ENCODE measurements around the gene ZFP36L1.

ZFP36L1 gene

DNA sequence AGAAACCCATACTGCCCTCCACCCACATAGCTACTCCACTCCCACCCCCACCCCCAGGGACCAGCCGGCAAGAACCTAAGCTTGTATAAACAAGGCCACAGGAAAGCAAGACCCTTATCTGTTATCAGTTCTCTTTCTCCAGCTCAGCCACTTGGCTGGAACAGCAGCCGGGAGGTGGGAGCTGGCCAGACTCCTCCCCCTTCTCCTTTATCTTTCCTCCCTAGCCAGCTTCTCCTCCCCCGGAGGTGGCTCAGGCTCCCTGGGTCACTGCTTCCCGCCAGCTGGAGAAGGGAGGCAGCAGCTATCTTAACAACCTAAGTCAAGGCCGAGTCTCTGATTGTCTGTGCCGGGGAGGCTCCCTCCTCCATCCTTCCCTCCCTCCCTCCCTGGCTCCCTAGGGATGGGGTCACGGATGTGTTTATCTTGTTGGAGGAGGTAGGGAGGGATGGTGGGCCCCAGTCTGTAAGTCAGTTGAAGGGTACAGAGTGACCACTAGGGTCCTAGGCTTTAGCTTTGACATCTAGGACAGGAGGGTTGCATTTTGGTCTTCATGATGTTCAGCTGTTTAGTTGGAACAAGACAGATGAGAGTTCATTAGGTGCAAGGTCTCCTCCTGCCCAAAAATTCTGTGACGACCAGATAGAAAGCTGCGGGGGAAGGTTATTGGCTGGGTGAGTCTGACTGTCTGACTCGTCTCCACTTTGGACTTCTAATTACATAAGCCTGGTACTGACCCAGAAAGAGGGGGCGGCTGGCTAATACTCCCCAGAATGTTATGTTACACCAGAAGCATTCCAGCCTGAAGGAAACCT is 29.7 kb downstream of the ZFP36L1 start:
- Mint-ChIP-seq H3K9me3 (no peaks in the 10 kb centered on the region), H3K36me3 (ENCODE audit: low read depth) (no peaks in the 10 kb centered on the region), H3K4me1 (ENCODE audit: low read depth) (peaks cover 15% of the 10 kb centered on the region), H3K27me3 (ENCODE audit: low read depth) (no peaks in the 10 kb centered on the region), H3K27ac (no peak overlapping the region), H3K4me3 (no peak overlapping the region)
- no peak for DNase-seq (ENCODE audit: low spot score)

DNA sequence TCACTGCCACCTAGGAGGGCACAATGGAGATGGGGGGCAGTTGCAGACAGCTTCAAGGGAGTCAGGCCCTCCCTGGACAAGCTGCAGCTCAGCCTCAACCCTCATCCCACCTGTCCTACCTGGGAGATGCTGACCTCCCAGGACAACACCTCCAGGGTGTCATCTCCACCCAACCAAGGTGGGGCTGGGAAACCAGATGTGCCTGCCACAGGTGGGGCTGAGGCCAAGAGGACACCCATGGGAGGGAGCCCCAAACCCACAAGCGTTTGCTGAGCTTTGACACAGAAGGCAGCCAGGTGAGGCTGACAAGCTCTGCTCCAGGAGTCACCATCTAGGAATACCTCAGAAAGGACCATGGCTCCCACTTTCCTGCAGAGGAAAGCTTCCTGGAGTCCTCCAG is 31.5 kb downstream of the ZFP36L1 start:
- H3K4me1 Mint-ChIP-seq (ENCODE audit: low read depth) = peaks cover 26% of the 10 kb centered on the region
- no peak overlapping the region for H3K4me3 Mint-ChIP-seq
- no peak for DNase-seq (ENCODE audit: low spot score)
- no peaks in the 10 kb centered on the region for H3K9me3 Mint-ChIP-seq
- H3K27me3 Mint-ChIP-seq (ENCODE audit: low read depth) = no peaks in the 10 kb centered on the region
- no peaks in the 10 kb centered on the region for H3K36me3 Mint-ChIP-seq (ENCODE audit: low read depth)
- no peak overlapping the region for H3K27ac Mint-ChIP-seq

DNA sequence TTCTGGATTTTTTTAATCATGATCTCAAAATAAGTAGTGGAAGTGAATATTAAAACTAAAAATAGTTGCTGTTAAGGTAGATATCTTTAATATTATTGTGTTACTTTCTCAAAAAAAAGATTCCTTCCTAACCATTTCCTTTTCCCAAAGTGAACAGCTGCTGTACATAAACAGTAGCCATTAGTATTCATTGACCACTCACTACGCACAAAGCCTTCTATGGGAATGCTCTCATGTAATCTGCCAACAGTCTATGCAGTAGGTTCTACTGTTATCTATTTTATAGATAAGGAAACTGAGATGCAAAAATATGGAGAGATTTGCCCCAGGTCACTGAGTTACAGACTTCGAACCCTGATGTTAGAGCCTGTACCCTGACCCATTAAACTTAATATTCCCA is 32.1 kb downstream of the ZFP36L1 start:
- no peaks in the 10 kb centered on the region for H3K9me3 Mint-ChIP-seq

DNA sequence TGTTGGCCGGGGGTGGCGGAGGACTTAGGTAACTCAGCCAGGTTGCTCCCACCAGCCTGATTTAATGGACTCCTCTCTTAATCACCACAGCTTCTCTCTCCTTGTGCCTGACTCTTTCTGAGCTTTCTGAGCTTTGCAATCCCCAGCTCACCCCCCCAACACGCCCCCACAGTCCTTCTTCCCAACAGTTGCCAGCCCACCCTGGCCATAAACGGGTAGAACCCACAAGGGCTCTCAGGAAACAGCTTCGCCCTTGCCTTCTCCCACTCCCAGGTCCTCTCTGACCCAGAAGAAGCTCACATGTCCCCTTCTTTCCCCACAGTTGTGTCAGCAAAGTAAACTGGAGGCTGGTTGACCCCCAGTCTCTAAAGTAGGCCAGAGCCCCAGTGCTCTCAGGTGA is 32.9 kb downstream of the ZFP36L1 start:
- no peaks in the 10 kb centered on the region for H3K27me3 Mint-ChIP-seq (ENCODE audit: low read depth)
- H3K4me3 Mint-ChIP-seq = no peak overlapping the region
- DNase-seq (ENCODE audit: low spot score) = no peak
- no peaks in the 10 kb centered on the region for H3K9me3 Mint-ChIP-seq
- H3K36me3 Mint-ChIP-seq (ENCODE audit: low read depth) = no peaks in the 10 kb centered on the region
- peaks cover 16% of the 10 kb centered on the region for H3K4me1 Mint-ChIP-seq (ENCODE audit: low read depth)
- H3K27ac Mint-ChIP-seq = no peak overlapping the region

More for the DNA sequence above, 32.1 kb downstream of the ZFP36L1 start:
- DNase-seq (ENCODE audit: low spot score) = no peak
- Mint-ChIP-seq H3K27me3 (ENCODE audit: low read depth) (no peaks in the 10 kb centered on the region), H3K27ac (no peak overlapping the region), H3K36me3 (ENCODE audit: low read depth) (no peaks in the 10 kb centered on the region), H3K4me3 (no peak overlapping the region), H3K4me1 (ENCODE audit: low read depth) (peaks cover 24% of the 10 kb centered on the region)

DNA sequence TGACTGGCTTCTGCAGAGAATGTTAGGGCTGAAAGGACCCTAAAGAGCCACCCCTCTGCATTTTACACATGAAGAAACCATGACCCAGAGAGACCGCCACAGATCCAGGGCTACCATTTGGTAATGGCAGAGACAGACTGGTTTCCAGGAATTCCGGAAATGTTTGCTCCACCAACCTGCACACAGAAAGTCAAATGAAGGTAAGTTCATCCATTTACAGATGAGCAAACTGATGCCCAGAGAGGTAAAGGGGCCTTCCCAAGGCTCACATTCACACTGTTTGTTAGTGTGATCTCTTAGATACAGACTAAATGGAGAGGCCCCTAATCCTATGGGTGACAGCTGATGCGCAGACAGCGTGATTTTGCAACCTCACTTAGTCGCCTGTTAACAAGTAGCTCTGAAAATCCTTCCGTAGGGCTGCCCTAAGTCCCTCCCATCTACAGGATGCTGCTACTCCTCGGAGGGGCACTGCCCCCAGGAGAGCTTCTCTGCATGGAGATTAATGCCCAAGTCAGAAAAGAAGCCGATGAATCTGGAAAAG is 33.8 kb downstream of the ZFP36L1 start:
- Mint-ChIP-seq H3K4me3 (no peak overlapping the region), H3K27me3 (ENCODE audit: low read depth) (no peaks in the 10 kb centered on the region), H3K27ac (no peak overlapping the region), H3K4me1 (ENCODE audit: low read depth) (peaks cover 11% of the 10 kb centered on the region), H3K36me3 (ENCODE audit: low read depth) (no peaks in the 10 kb centered on the region), H3K9me3 (no peaks in the 10 kb centered on the region)
- no peak for DNase-seq (ENCODE audit: low spot score)

DNA sequence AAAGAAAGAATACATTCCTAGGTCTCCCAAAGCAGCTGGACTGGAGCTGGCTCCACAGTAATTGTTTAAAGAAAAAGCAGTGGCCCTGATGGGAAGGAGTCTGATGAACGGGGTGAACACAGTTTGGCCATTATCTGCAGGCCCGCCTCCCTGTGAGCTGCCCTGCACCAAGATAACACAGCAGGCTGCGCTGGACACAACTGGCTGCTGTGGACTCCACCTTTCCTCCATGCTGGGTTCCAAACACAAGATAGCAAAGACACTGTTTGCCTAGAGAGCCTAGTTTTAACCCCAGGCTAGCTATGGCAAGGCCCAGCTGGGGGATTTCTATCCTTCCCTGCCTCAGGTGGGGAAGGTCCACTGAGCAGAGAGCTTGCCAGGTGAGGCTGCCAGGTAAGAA is 34.6 kb downstream of the ZFP36L1 start:
- H3K27ac Mint-ChIP-seq = no peak overlapping the region
- no peaks in the 10 kb centered on the region for H3K27me3 Mint-ChIP-seq (ENCODE audit: low read depth)
- no peak overlapping the region for H3K4me3 Mint-ChIP-seq
- no peaks in the 10 kb centered on the region for H3K9me3 Mint-ChIP-seq
- H3K4me1 Mint-ChIP-seq (ENCODE audit: low read depth) = peaks cover 11% of the 10 kb centered on the region
- H3K36me3 Mint-ChIP-seq (ENCODE audit: low read depth) = no peaks in the 10 kb centered on the region
- DNase-seq (ENCODE audit: low spot score) = no peak

DNA sequence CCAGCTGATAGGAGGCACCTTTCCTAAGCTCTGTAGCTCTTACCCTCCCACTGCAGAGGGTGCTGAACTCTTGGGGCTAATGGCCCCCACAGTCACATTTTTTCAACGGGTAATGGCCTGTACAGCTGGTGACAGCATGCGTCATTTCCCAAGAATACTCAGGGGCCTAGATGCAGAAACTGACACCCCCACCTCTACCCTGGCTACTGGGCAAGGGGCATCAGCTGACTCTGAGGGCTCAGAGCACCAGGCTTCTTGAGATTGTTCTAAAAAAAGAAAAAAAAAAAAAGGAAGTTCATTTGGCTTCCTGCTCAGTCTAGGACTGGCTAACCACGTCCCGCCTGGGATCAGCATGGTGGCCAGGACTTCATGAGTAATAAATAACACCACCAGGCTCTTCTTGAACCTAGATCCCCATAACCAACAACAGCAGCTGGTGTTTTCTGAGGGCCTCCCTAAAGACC is 35.2 kb downstream of the ZFP36L1 start:
- Mint-ChIP-seq H3K4me1 (ENCODE audit: low read depth) (peaks cover 11% of the 10 kb centered on the region), H3K27me3 (ENCODE audit: low read depth) (no peaks in the 10 kb centered on the region), H3K9me3 (no peaks in the 10 kb centered on the region), H3K27ac (no peak overlapping the region), H3K4me3 (no peak overlapping the region), H3K36me3 (ENCODE audit: low read depth) (no peaks in the 10 kb centered on the region)
- DNase-seq (ENCODE audit: low spot score) = no peak

DNA sequence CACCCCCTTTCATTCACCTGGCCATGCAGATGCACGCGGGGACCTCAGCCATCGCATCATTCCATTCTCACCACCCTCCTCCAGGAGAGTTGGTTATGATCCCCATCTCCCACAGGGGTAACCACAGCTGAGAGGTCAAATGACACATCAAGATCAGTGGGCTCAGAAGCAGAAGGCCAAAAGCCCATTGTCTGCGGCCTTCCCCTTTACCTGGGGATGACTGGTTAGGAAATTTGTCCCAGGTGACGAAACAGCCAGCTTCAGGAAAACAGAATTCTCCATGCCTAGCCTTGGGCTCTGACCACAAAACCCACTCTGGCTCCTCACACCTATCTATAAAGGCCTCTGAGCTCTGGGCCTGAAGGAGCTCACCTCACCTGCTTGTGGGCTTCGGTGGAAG is 36.1 kb downstream of the ZFP36L1 start:
- DNase-seq (ENCODE audit: low spot score) = no peak
- H3K9me3 Mint-ChIP-seq = no peaks in the 10 kb centered on the region
- no peak overlapping the region for H3K4me3 Mint-ChIP-seq
- H3K4me1 Mint-ChIP-seq (ENCODE audit: low read depth) = peaks cover 11% of the 10 kb centered on the region
- H3K27ac Mint-ChIP-seq = no peak overlapping the region
- no peaks in the 10 kb centered on the region for H3K27me3 Mint-ChIP-seq (ENCODE audit: low read depth)
- H3K36me3 Mint-ChIP-seq (ENCODE audit: low read depth) = no peaks in the 10 kb centered on the region

DNA sequence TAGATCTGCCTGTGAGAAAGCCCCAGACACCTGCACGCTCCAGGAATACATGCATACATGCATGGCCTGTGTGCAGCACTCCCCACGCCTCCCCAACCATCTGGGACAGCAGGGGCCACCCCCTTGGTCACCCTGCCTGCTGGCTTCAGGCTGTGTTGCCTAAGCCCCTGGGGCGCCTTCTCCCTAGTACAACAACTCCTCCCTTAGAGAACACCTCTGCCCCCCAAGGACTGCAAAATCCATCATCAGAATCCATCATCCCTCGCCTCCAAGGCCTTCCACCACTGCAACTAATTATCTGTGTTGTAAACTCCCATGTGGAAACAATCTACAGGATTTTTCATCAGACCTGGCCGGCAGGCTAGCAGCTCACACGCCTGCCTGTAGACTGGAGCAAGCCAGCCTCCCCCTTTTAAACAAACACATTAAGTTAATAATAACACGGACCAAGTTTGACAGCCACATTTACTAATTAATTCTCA is 36.8 kb downstream of the ZFP36L1 start:
- H3K4me1 Mint-ChIP-seq (ENCODE audit: low read depth) = peaks cover 11% of the 10 kb centered on the region
- no peak overlapping the region for H3K27ac Mint-ChIP-seq
- no peak for DNase-seq (ENCODE audit: low spot score)
- no peaks in the 10 kb centered on the region for H3K27me3 Mint-ChIP-seq (ENCODE audit: low read depth)
- H3K36me3 Mint-ChIP-seq (ENCODE audit: low read depth) = no peaks in the 10 kb centered on the region
- no peak overlapping the region for H3K4me3 Mint-ChIP-seq
- H3K9me3 Mint-ChIP-seq = no peaks in the 10 kb centered on the region

DNA sequence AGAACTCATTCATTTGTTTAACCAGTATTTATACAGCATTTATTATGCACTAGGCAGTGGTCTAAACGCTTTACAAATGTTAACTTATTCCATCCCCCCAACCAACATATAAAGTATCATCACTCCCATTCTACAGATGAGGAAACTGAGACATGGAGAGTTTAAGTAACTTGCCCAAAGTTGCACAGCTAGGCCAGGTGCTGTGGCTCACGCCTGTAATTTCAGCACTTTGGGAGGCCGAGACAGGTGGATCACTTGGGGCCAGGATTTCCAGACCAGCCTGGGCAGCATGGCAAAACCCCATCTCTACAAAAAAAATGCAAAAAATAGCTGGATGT is 37.9 kb downstream of the ZFP36L1 start:
- Mint-ChIP-seq H3K4me3 (no peak overlapping the region), H3K9me3 (no peaks in the 10 kb centered on the region), H3K27me3 (ENCODE audit: low read depth) (no peaks in the 10 kb centered on the region), H3K27ac (no peak overlapping the region), H3K4me1 (ENCODE audit: low read depth) (peaks cover 11% of the 10 kb centered on the region), H3K36me3 (ENCODE audit: low read depth) (no peaks in the 10 kb centered on the region)
- DNase-seq (ENCODE audit: low spot score) = no peak

DNA sequence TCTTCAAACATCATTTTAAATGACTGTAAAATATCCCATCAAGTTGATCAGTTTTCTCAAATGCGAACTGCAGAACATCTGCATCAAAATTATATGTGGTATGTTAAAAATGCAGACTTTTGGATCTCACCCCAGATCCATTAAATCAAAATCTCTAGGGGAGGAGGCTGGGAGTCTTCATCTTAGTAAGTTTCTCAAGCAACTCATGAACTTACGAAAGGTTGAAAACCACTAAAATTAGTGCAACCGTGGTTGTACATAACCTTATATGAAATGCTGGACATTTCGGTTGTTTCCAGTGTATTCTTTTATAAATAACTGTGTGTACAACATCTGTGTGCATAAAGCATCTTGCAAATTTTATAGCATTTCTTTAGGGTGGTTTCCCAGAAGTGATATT is 39.2 kb downstream of the ZFP36L1 start:
- H3K4me1 Mint-ChIP-seq (ENCODE audit: low read depth) = peaks cover 11% of the 10 kb centered on the region
- no peaks in the 10 kb centered on the region for H3K27me3 Mint-ChIP-seq (ENCODE audit: low read depth)
- H3K27ac Mint-ChIP-seq = no peak overlapping the region
- DNase-seq (ENCODE audit: low spot score) = no peak
- no peak overlapping the region for H3K4me3 Mint-ChIP-seq
- no peaks in the 10 kb centered on the region for H3K36me3 Mint-ChIP-seq (ENCODE audit: low read depth)
- no peaks in the 10 kb centered on the region for H3K9me3 Mint-ChIP-seq

DNA sequence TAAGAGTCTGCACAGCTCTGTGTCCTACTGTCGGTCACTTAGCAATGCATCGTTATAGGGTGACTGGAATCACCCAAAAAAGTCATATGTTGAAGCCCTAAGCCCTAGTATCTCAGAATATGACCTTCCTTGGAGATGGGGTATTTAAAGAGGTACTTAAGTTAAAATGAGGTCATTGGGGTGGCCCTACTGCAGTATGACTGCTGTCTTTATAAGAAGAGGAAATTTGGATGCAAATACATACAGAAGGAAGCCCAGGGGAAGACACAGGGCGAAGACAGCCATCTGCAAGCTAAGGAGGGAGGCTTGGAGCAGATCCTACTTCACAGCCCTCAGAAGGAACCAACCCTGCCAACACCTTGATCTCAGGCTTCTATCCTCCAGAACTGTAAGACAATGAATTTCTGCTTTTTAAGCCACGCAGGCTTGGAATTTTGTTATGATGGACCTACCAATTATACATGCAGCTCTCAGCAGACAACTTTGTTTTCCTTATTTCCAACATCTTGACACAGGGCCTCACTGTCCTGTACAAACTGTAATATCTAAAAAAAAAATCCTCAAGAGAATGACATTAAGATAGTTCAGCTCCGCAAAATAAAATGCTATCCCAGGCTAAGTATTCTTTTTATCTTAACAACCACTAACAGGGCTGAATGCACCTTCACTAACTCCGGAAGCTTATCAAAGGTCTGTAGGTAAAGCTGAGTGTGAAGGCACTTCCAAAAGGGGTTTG is 40.4 kb downstream of the ZFP36L1 start:
- DNase-seq (ENCODE audit: low spot score) = no peak
- Mint-ChIP-seq H3K27ac (no peak overlapping the region), H3K4me3 (no peak overlapping the region), H3K9me3 (no peaks in the 10 kb centered on the region), H3K27me3 (ENCODE audit: low read depth) (no peaks in the 10 kb centered on the region), H3K4me1 (ENCODE audit: low read depth) (peaks cover 4% of the 10 kb centered on the region), H3K36me3 (ENCODE audit: low read depth) (no peaks in the 10 kb centered on the region)

DNA sequence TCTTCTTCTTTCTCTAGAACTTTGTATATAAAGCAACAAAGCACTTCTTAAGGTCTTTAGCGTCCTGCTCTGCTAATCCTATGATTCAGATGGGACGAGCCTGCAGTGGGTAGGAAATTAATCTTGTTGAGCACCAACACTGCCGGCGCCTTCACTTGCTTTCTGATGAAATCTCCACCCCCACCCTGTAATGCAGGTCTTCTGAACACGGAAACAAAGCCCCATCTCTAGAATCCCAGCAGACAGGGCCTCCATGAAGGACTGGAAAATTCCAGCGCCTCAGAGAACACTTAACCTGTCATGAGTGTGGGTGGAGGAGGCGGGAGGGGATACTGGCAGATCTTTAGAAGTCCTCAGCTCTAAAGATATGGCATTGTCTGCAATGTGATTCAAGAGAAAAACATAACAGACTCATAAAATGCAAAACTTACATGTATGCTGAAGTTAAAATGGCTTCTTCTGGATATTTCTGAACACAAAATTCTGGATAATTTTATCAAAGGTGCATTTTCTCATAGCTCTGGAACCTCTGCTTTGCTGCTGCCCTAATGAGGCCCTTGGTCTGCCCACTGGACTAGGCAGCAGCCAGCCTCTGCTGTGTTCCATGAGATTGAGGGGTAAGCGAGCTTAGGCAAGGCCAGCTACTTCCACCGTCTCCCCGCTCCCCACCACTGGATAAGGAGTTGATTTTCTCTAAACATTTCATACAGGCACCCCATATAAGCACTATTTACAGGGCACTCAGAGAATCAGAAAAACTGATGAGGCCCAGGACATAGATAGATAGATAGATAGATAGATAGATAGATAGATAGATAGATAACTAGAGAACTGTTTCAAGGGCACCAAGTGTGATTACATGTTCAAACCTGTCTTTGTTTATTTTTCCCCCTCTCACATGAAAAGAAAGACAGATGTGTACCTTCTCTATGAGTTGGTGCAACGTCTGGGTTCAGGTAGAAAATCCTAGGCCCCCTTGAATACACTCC is 43.1 kb downstream of the ZFP36L1 start:
- no peaks in the 10 kb centered on the region for H3K4me1 Mint-ChIP-seq (ENCODE audit: low read depth)
- H3K36me3 Mint-ChIP-seq (ENCODE audit: low read depth) = no peaks in the 10 kb centered on the region
- H3K4me3 Mint-ChIP-seq = no peak overlapping the region
- no peaks in the 10 kb centered on the region for H3K9me3 Mint-ChIP-seq
- H3K27ac Mint-ChIP-seq = no peak overlapping the region
- no peak for DNase-seq (ENCODE audit: low spot score)
- H3K27me3 Mint-ChIP-seq (ENCODE audit: low read depth) = no peaks in the 10 kb centered on the region
